ENCODE measurements around the gene ACOX2.
"Not testable (repeated sequence)": the region's sequence is repeated elsewhere in the genome, so short reads cannot be mapped to it uniquely, and the experiment has no call there.

GRCh38 chr3:58527440-58527839, 9.6 kb downstream of the ACOX2 start:
- TF ChIP-seq CTCF, POLR2A, POLR2AphosphoS5 (IDR thresholded peaks at IDR 0.05): not testable (repeated sequence)

Measured in suprapubic skin (tissue), 4 donors.